Gastrocnemius medialis (tissue), 4 donors: ENCODE data around the gene REX1BD. TPM values are rescaled to one million over a fixed set of nuclear protein-coding genes. Genes with fewer than 3 reads are reported as not detected.

Experiments
- ATAC-seq, 2 donors: fragments of 150-250 bp; one replicate each; pipeline ENCODE4 v1.9.1; 2016
- DNase-seq, 2 donors: peaks; one replicate each; pipeline ENCODE4 v3.0.0-alpha.2; 2019
- H3K27ac ChIP-seq, 4 donors: fragments of 200-600 bp; sonication (generic); 1 replicate in 1 of 4; 2 replicates in 3 of 4; pipeline ENCODE4 v1.5.1; 2016 to 2018; ENCODE audit warnings: mild to moderate bottlenecking in 2 of 4, moderate library complexity in 1 of 4
- H3K27me3 ChIP-seq, 3 donors: fragments of 200-600 bp; sonication (generic) in 2 of 3; 1 replicate in 1 of 3; 2 replicates in 2 of 3; pipeline versions ENCODE4 v1.5.1 to v1.6.0; 2016 to 2019; ENCODE audit warnings: mild to moderate bottlenecking in 1 of 3, moderate library complexity in 1 of 3
- H3K36me3 ChIP-seq, 2 donors: fragments of 200-600 bp; sonication (generic) in 1 of 2; one replicate each; pipeline ENCODE4 v1.5.1; 2017 to 2018
- H3K4me1 ChIP-seq, 2 donors: fragments of 200-600 bp; sonication (generic) in 1 of 2; one replicate each; pipeline ENCODE4 v1.5.1; 2016 to 2017; ENCODE audit warnings: mild to moderate bottlenecking in 2 of 2
- H3K4me3 ChIP-seq, 4 donors: fragments of 200-600 bp; sonication (generic) in 3 of 4; 1 replicate in 1 of 4; 2 replicates in 3 of 4; pipeline ENCODE4 v1.5.1; 2016 to 2019; ENCODE audit warnings: mild to moderate bottlenecking in 2 of 4
- H3K9me3 ChIP-seq, 3 donors: fragments of 200-600 bp; sonication (generic) in 2 of 3; 1 replicate in 1 of 3; 2 replicates in 2 of 3; pipeline ENCODE4 v1.5.1; 2016 to 2019
- CTCF ChIP-seq, 5 experiments: fragments of 450-650 bp in 3 of 5; fragments of 200-600 bp in 2 of 5; sonication (generic) in 2 of 5; IDR thresholded peaks in 4 of 5; conservative IDR thresholded peaks in 1 of 5; 1 replicate in 4 of 5; 2 replicates in 1 of 5; pipeline ENCODE4 v1.5.1; 2016 to 2019; ENCODE audit warnings: antibody characterized with exemption in 5 of 5, mild to moderate bottlenecking in 3 of 5, moderate library complexity in 3 of 5
- POLR2A ChIP-seq, 2 donors: fragments of 450-650 bp; IDR thresholded peaks; one replicate each; pipeline ENCODE4 v1.6.1; 2017; ENCODE audit warnings: antibody characterized with exemption in 2 of 2, mild to moderate bottlenecking in 2 of 2, moderate library complexity in 2 of 2
- in situ Hi-C, 4 donors: fragments of 200-750 bp; cut with MboI; loops; one replicate each; pipeline versions ENCODE4 v1.15.0 to v1.8.0; 2017; ENCODE audit warnings: low sequenced_read_pairs in 4 of 4
- intact Hi-C: fragments of 100-400 bp; cut with DNase I; formaldehyde crosslinking; loops from one replicate; pipeline ENCODE4 v1.15.1; 2023; ENCODE audit warnings: low total_unique reads
- total RNA-seq, 4 donors: library from RNA; depleted of rRNA; stranded (reverse); fragments of >200 nt; gene quantifications; one replicate each; pipeline versions ENCODE4 v1.1.0 to v1.2.3, GENCODE V29; 2016

Gene REX1BD
- total RNA-seq, 4 donors from 2014 or later = 163 to 337 (median 187) TPM

GRCh38 chr19:18613589-18614234, 25.1 kb downstream of the REX1BD start:
- DNase-seq (no peak), ATAC-seq (no peak)
- intact Hi-C loops = no loop called here
- Histone ChIP-seq H3K4me1 (peaks cover 0 to 17% of the 10 kb centered on the region in 2 donors), H3K27ac (no peak overlapping the region), H3K27me3 (peaks cover 60 to 68% (median 60%) of the 10 kb centered on the region in 3 donors), H3K36me3 (no peaks in the 10 kb centered on the region), H3K4me3 (no peak overlapping the region), H3K9me3 (no peaks in the 10 kb centered on the region)
- in situ Hi-C loops = no loop called here
- TF ChIP-seq POLR2A (IDR thresholded peaks at IDR 0.05) = no peak
- TF ChIP-seq CTCF (IDR thresholded peaks at IDR 0.05 in 4 of 5, conservative IDR thresholded peaks at IDR 0.05 in 1 of 5) = no peak

GRCh38 chr19:18616023-18616422, 27.4 kb downstream of the REX1BD start:
- Histone ChIP-seq H3K9me3 (no peaks in the 10 kb centered on the region), H3K4me3 (no peak overlapping the region), H3K4me1 (peaks cover 0 to 17% of the 10 kb centered on the region in 2 donors), H3K27me3 (peaks cover 37 to 45% (median 37%) of the 10 kb centered on the region in 3 donors), H3K36me3 (no peaks in the 10 kb centered on the region), H3K27ac (no peak overlapping the region)
- ATAC-seq (no peak), DNase-seq (no peak)
- intact Hi-C loops (no loop called here), in situ Hi-C loops (no loop called here)
- TF ChIP-seq CTCF (IDR thresholded peaks at IDR 0.05 in 4 of 5, conservative IDR thresholded peaks at IDR 0.05 in 1 of 5) (no peak), POLR2A (IDR thresholded peaks at IDR 0.05) (no peak)

GRCh38 chr19:18617562-18617961, 29.0 kb downstream of the REX1BD start:
- intact Hi-C loops = no loop called here

GRCh38 chr19:18618236-18618635, 29.6 kb downstream of the REX1BD start:
- DNase-seq (no peak), ATAC-seq (no peak)
- H3K4me1 ChIP-seq = peaks cover 0 to under 1% of the 10 kb centered on the region in 2 donors
- H3K4me3 ChIP-seq = no peak overlapping the region
- H3K36me3 ChIP-seq = no peaks in the 10 kb centered on the region
- H3K27ac ChIP-seq = no peak overlapping the region
- H3K9me3 ChIP-seq = no peaks in the 10 kb centered on the region
- in situ Hi-C loops (no loop called here), intact Hi-C loops (no loop called here)
- no peak for TF ChIP-seq CTCF (IDR thresholded peaks at IDR 0.05 in 4 of 5, conservative IDR thresholded peaks at IDR 0.05 in 1 of 5)
- TF ChIP-seq POLR2A (IDR thresholded peaks at IDR 0.05) = no peak
- peaks cover 15 to 25% (median 16%) of the 10 kb centered on the region in 3 donors for H3K27me3 ChIP-seq

More at GRCh38 chr19:18617562-18617961, 29.0 kb downstream of the REX1BD start:
- H3K27ac ChIP-seq = no peak overlapping the region
- ATAC-seq (no peak), DNase-seq (no peak)
- H3K4me3 ChIP-seq = no peak overlapping the region
- peaks cover 0 to 5% of the 10 kb centered on the region in 2 donors for H3K4me1 ChIP-seq
- H3K27me3 ChIP-seq = peaks cover 21 to 30% (median 23%) of the 10 kb centered on the region in 3 donors
- no peaks in the 10 kb centered on the region for H3K36me3 ChIP-seq
- no peaks in the 10 kb centered on the region for H3K9me3 ChIP-seq
- TF ChIP-seq POLR2A (IDR thresholded peaks at IDR 0.05) = no peak
- TF ChIP-seq CTCF (IDR thresholded peaks at IDR 0.05 in 4 of 5, conservative IDR thresholded peaks at IDR 0.05 in 1 of 5) = no peak
- in situ Hi-C loops = no loop called here
